Adrenal gland (tissue), 5 donors: ENCODE results near the gene ARHGAP32.

ENCODE experiments used
- POLR2A ChIP-seq, 2 donors: fragments of 450-650 bp; IDR thresholded peaks; one replicate each; pipeline ENCODE4 v1.6.1; 2017; ENCODE audit warnings: antibody characterized with exemption in 2 of 2, mild to moderate bottlenecking in 2 of 2, moderate library complexity in 1 of 2
- TF ChIP-seq, protein P1 (sequence below), 6 experiments: fragments of 450-650 bp in 4 of 6; fragments of 200-600 bp in 2 of 6; sonication (generic) in 1 of 6; IDR thresholded peaks; 1 replicate in 5 of 6; 2 replicates in 1 of 6; pipeline versions ENCODE4 v1.5.1 to v1.8.0; 2016 to 2021; ENCODE audit warnings: antibody characterized with exemption in 6 of 6, mild to moderate bottlenecking in 2 of 6, moderate library complexity in 1 of 6
- donor health status: DM: no; HTN: no; CAD: no.

DNA sequence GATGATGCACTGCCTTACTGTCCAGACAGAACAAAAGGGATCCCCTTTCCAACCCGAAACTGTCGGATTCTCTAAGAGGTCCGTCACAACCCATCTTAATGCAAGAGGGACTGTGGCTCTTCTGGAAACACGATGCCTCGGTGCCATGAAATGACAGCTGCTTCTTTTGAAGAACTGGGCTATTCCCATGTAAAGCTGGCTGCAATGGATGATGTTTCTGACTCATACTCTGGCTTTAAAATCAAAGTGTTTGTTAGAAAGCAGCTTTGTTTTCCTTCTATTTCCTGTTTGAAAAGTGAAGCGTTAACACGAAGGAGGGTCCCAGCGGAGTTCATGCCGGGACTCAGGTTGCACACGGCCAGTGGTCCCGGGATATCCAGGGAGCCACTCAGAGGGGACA is 252.5 kb downstream of the ARHGAP32 start:
- TF ChIP-seq, protein P1, sequence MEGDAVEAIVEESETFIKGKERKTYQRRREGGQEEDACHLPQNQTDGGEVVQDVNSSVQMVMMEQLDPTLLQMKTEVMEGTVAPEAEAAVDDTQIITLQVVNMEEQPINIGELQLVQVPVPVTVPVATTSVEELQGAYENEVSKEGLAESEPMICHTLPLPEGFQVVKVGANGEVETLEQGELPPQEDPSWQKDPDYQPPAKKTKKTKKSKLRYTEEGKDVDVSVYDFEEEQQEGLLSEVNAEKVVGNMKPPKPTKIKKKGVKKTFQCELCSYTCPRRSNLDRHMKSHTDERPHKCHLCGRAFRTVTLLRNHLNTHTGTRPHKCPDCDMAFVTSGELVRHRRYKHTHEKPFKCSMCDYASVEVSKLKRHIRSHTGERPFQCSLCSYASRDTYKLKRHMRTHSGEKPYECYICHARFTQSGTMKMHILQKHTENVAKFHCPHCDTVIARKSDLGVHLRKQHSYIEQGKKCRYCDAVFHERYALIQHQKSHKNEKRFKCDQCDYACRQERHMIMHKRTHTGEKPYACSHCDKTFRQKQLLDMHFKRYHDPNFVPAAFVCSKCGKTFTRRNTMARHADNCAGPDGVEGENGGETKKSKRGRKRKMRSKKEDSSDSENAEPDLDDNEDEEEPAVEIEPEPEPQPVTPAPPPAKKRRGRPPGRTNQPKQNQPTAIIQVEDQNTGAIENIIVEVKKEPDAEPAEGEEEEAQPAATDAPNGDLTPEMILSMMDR (IDR thresholded peaks at IDR 0.05) = no peak
- no peak for TF ChIP-seq POLR2A (IDR thresholded peaks at IDR 0.05)
